HG03064 (cell line): ENCODE results near the gene SUSD1.

Experiments
- ATAC-seq: cut with Tn5 transposase; IDR thresholded peaks from one replicate; pipeline ENCODE4 v1.9.1; 2021; ENCODE audit warnings: low read depth; ENCODE audit not compliant: unreplicated experiment

The SUSD1 gene

GRCh38 chr9:112020680-112021596, 154.2 kb downstream of the SUSD1 start:
- peak; percentile 60 for ATAC-seq

DNA sequence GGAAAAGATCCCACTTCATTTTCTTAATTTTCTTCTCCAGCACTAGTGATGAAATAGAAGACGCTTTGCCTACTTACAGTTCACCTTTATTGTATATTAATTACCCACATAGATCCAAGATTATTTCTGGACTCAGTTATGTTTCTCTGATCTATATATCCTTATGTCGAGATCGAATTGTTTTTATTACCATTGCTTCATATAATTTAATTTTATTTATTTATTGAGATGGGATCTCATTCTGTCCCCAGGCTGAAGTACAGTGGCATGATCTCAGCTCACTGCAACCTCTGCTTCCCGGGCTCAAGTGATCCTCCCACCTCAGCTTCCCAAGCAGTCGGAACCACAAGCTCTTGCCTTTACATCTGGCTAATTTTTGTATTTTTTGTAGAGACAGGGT, 157.2 kb downstream of the SUSD1 start:
- no peak for ATAC-seq

GRCh38 chr9:112015736-112016135, 159.4 kb downstream of the SUSD1 start:
- no peak for ATAC-seq

DNA sequence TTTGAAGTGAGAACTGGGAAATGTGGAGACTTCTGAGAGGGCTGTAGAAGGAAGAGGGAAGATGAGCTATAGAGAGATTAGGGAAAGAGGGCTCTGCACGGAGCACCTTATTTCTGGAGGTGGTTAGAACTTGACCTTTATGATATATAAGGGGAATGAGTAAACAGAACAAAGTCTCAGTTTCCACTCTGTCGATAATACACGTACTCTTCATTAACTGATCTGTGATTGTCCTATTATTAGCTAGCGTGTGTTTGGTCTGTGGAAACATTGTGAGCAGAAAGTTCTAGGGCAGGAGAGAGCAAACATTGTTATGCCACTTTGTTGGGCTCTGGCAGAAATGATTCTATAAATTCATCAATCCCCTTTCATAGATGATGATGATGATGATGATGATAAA, 159.9 kb downstream of the SUSD1 start:
- ATAC-seq, result no peak

DNA sequence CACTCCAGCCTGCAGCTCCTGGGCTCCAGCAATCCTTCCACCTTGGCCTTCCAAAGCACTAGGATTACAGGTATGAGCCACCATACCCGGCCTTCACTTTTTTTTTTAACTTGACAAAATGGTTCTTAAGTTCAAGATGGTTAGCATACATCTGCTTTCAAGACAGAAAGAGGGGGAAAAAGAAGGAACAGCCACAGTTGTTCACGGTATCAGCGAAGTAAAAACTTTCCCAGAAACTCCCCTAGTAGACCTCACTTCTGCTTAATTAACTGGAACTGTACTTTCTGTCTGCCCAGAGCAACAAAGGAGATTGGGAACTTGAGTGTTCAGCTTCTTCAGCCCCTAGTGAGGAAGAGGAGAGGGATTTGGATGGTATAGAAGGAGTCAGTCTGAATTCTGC, 161.8 kb downstream of the SUSD1 start:
- no peak for ATAC-seq

GRCh38 chr9:112012026-112012902, 162.8 kb downstream of the SUSD1 start:
- peak; percentile 77 for ATAC-seq

DNA sequence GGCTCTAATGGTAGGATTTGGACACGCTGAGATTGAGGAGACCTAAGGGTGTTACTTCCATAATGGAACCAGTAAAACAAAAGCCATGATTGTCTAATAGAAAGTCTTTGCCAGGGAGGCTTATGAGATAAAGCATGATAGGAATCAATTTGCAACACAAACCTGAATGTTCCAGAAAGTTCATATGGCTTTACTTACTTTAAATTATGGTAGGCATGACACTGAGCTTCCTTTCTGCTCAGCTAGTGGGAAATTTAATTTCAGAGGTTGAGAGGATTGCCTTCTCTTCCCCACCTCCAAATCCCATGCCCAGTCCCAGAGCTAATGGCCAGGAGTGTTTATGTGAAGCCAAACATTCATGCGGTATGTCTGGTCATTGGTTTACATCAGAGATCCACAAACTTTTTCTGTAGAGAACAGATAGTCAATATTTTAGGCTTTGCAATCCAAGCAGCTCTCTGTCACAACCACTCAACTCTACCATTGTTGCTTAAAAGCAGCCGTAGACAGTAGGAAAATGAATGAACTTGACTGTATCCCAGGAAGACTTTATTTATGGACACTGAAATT, 164.0 kb downstream of the SUSD1 start:
- ATAC-seq, result no peak

DNA sequence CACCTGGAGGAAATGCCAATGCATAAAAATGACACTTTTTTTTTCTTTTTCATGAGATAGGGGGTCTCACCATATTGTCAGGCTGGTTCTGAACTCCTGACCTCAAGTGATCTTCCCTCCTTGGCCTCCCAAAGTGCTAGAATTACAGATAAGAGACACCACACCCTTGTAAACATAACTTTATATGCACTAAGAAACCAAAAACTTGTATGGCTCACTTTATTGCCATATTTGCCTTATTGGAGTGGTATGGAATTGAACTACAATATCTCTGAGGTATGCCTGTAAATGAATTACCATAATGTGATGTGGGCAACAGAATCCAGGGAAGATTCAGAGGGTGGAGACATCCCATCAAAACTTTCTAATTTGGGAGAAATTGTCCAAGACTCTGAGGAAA, 164.6 kb downstream of the SUSD1 start:
- no peak for ATAC-seq

DNA sequence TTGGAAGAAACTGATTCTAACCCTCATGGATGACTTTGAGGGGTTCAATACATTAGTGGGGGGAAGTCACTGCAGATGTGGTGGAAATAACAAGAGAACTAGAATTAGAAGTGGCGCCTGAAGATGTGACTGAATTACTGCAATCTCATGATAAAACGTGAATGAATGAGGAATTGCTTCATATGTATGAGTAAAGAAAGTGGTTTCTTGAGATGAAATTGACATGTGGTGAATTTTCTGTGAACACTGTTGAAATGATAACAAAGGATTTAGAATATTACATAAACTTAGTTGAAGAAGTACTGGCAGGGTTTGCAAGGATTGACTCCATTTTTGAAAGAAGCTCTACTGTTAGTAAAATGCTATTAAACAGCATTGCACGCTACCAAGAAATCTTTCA, 165.4 kb downstream of the SUSD1 start:
- no peak for ATAC-seq

DNA sequence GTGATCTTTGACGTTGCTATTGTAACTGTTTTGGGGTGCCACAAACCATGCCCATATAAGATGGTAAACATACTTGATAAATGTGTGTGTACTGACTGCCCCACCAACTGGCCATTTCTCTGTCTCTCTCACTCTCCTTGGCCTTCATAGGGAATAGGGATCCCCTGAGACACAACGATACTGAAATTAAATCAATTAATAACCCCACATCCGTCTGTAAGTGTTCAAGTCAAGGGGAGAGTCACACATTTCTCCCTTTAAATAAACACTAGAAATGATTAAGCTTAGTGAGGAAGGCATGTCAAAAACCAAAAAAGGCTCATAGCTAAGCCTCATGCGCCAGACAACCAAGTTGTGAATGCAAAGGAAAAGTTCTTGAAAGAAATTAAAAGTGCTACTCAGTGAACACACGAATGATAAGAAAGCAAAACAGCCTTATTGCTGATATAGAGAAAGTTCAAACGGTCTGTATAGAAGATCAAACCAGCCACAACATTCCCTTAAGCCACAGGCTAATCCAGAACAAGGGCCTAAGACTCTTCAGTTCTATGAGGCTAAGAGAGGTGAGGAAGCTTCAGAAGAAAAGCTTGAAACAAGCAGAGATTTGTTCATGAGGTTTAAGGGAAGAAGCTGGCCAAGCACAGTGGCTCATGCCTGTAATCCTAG, 167.4 kb downstream of the SUSD1 start:
- ATAC-seq, result no peak

DNA sequence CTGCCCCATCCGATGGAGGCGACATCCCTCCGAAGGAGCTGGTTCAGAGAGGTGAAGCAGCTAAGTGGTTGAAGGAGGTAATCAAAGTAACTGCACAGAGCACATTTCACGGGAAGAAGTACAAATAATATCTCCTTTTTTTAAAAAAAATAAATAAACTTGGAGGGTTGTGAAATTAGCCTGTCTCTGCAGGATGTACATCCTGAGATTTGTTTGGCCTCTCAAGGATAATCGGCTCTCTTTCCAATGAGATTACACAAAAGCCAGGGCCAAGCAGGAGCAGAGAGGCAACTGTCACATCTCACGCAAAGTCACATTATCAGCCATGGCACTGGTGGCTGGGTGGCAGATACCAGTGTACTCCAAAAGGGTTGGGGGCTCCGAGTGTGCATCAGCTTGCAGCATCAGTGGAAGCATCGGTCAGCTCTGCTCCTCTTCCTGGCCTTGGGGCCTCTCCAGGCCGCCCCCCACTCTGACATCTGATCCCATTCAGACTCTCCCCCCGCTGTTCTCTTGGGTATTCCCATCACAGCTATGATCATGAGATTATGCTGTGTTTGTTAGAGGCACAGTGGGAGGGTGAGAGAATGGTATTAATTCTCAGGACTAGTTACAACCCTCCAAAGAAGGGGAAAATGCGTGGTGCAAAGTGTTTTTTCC, 168.6 kb downstream of the SUSD1 start:
- no peak for ATAC-seq

DNA sequence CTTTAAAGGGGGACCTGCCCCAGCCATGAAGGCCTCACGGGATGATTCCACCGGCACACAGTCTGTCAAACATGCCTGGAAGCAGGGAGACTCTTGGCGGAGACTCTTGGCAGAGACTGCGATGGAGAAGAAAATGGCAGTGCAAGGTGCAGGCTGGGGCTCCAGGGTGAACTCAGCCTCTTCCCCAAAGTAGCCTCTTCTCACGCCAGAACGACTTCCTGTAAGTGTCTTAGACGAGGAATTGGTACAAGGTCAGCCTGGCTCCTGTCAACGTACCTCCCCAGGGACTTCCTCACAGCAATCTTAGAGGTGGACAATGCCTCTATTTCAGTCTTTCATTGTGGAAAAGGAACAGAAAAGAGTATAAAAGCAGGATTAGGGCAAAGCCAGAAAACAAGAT, 169.2 kb downstream of the SUSD1 start:
- ATAC-seq, result no peak

- no peak for ATAC-seq
Measured at GRCh38 chr9:112003538-112003937, 171.6 kb downstream of the SUSD1 start.

DNA sequence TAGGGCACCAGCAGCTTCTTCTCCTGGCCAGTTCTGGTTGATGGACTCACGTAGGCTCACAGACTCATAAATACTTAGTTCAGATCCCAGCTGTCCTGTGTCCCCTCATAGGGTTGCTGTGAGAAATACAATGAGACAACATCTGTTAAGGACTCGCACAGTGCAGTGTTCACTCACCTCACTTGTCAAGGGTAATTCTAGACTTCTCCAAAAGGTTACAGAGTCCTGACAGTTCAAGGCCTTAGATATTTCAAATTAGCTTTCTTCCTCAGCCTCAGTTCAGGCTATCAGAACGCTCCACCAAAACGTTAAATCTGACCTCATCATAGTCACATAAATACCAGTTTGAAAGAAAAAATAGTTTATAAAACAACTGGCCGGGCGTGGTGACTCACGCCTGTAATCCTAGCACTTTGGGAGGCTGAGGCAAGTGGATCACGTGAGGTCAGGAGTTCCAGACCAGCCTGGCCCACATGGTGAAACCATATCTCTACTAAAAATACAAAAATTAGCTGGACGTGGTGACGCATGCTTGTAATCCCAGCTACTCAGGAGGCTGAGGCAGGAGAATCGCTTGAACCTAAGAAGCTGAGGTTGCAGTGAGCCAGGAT, 172.1 kb downstream of the SUSD1 start:
- no peak for ATAC-seq

GRCh38 chr9:112002131-112002846, 172.8 kb downstream of the SUSD1 start:
- ATAC-seq, result no peak

- no peak for ATAC-seq
Measured at GRCh38 chr9:112000743-112001142, 174.4 kb downstream of the SUSD1 start.

- ATAC-seq, result no peak
Measured at GRCh38 chr9:111999319-111999718, 175.8 kb downstream of the SUSD1 start.

DNA sequence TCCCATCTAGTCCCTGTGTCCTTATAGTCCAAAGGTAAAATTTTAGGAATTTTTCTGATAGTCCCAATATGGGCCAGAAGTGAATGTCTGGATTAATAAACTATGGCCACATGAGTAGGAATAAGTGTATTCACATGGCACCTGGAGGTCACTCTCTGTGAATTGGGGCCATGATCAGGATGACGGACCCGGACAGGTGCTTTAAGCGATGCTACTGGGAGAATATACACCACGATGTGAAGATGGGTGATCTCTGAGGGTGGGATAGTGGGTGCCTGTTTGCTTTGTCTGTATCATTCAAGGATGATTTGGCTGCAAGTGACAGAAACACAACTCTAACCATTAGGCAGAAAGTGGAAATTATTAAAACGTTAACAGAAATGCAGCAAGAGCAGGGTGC, 177.3 kb downstream of the SUSD1 start:
- no peak for ATAC-seq

GRCh38 chr9:111994831-111995458, 180.2 kb downstream of the SUSD1 start:
- no peak for ATAC-seq
